ENCODE results near the gene RAB30. TPM values are rescaled to one million over a fixed set of nuclear protein-coding genes. Genes with fewer than 3 reads are reported as not detected.
A peak's percentile ranks its signal among the peaks of the same experiment; 100 is the strongest.
"Not testable (repeated sequence)": the region's sequence is repeated elsewhere in the genome, so short reads cannot be mapped to it uniquely, and the experiment has no call there.

The RAB30 gene
- total RNA-seq, 1 experiment from 2014 or later: 6.0 TPM

GRCh38 chr11:83011333-83012167, 60.1 kb downstream of the RAB30 start:
- peak; percentile 30 for DNase-seq (ENCODE audit: low read depth)

- no peak for DNase-seq (ENCODE audit: low read depth)
Observed at GRCh38 chr11:83009999-83010398, 61.7 kb downstream of the RAB30 start.

- not testable (repeated sequence) for DNase-seq (ENCODE audit: low read depth)
Observed at GRCh38 chr11:83009136-83009535, 62.6 kb downstream of the RAB30 start.

DNA sequence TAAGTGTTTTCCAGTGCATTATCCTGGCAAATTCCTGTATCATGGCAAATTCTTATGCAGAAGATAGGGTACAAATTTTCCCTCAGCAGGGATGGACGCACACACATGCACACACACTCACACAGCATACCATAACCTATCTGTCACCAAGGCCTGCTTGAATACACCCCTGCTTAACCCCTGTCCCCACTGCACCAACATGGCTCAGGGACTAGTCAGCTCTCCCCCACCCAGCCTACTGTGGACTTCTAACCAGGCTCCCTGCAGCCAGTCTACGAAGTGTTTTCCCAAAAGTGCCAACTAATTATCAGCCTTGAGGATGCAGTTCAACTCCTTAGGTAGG, 63.1 kb downstream of the RAB30 start:
- no peak for DNase-seq (ENCODE audit: low read depth)

DNA sequence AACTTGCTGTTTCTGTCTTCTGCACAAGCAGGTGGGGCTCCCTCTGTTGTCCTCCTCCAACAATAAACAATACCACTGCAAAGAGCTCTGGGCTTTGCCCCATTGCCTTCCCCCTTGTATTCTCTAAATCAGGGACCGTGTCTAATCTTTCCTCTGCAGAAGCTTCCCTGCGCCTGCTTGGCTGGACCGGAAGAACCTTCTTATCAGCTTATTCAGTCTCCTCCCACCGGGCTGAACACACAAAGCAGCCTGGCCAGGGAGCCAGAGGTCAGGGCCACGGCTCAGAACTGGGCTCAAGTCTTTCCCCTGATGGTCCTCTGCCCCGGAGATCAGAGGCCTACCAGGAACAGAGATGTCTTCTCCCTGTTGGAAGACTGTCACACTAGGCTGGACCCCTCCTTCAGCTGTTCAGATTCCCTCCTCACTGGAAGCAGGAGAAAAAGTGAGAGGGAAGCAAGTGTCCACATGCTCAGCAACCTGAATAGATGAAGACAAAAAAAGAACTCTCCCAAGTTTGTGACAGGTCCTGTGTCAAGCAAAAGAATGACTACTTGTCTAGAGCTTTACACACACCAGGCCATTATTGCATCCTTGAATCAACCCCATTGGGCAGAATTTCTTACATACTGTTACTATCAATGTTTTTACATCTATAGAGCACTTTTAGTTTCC, 63.7 kb downstream of the RAB30 start:
- no peak for DNase-seq (ENCODE audit: low read depth)

- DNase-seq (ENCODE audit: low read depth): no peak
Observed at GRCh38 chr11:83007477-83007876, 64.2 kb downstream of the RAB30 start.

- no peak for DNase-seq (ENCODE audit: low read depth)
Observed at GRCh38 chr11:83006877-83007330, 64.8 kb downstream of the RAB30 start.

DNA sequence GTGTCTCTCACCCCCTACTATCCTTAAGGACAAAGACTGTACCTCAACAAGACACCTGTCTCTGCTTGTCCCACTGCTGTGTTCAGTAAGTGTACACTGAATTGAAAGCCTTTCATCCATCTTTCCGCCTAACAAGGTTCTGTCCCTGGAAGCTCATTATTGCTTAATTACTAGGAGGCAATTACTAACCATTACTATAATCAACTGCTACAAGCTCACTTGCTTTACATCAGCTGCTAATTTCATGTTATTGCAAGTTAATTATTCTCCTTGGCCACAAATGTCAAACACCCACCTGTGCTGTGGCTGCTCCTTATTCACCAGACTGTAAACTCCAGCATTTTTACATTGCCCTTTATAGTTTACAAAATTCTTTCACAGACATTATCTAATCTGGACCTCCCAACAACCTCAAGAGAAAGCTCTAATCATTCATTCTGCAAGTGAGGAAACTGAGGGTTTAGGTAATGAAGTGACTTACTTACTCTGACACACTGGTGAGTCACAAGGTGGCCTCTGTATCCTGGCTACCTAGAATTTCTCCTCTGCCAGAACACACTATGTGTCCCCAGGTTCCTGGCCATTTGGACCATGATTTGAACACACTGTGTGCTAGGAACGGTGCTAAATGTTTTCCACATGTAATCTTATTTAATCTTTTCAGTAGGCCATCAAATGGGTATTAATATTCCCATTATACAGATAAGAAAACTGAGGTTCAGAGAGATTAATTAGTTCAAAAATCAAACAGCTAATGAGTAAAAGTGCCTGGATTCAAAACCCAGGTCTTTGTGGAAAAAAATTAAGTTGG, 66.7 kb downstream of the RAB30 start:
- DNase-seq (ENCODE audit: low read depth): no peak

GRCh38 chr11:83002522-83002921, 69.2 kb downstream of the RAB30 start:
- DNase-seq (ENCODE audit: low read depth): no peak

DNA sequence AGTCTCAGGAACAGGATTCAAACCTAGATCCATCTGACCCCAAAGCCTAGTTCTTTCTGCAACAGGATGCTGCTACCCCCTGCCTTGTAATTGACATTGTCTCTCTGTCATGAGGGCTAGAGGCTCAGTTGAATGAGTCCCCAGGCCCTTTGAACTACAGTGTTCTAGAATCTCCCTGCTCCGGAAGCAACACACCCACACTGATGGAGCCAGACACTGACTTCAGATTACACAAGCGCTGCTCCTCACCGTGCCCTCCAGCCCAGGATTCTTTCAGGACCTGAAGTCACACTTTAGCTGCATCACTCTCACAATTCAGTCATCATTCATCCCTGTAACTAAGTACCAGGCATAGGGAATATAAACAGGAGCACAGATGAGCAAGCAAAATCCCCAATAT, 69.6 kb downstream of the RAB30 start:
- DNase-seq (ENCODE audit: low read depth): no peak

- DNase-seq (ENCODE audit: low read depth): no peak
Observed at GRCh38 chr11:83000381-83000780, 71.3 kb downstream of the RAB30 start.

GRCh38 chr11:82999232-82999631, 72.5 kb downstream of the RAB30 start:
- DNase-seq (ENCODE audit: low read depth): no peak

DNA sequence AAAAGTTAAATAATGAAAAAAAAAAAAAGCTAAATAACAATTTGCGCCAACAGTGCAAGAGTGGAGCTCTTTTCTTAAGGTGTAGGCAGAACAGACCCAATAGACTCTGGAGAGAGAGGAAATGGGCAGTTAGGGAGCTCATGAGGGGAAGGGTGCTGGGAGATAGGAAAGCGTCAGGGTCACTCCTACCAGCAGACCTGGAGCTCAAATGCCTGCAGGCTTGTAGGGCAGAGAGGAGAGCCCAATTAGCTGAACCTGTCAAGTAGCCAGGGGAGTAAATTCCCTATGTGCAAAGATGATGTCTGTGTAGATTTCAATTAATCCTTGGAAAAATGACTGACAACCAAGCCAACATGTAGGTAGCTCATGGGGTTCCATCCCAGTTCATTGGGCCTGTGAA, 73.0 kb downstream of the RAB30 start:
- no peak for DNase-seq (ENCODE audit: low read depth)

GRCh38 chr11:82996966-82997606, 74.6 kb downstream of the RAB30 start:
- peak; percentile 51 for DNase-seq (ENCODE audit: low read depth)

DNA sequence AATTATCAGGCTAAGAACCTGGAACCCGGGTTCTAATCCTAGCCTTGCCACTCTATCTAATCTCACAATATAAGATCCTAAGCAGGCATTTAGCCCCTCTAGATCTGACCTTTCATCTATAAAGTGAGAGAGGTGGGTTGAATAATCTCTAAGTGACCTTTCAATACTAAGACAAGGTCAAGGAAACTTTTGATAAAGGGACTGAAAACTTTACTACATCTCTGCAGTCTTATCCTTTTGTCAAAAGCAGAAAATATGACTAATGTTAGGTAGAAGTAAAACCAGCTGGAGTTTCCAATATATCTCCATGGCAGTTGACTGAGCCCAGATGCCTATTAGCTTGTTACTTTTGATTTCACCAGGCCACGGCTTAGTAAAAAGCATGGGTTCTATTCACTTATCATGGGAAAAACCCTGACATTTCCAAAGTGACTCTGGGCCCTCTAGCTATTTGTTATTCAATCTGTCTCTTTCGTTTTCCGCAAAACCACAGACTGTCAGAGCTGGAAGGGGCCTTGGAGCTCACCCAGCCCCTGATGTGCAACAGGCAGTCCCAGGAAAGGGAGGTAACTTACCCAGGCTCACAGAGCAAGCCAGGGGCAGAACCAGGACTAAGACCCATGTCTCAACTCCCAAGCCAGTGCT, 75.8 kb downstream of the RAB30 start:
- DNase-seq (ENCODE audit: low read depth): peak; percentile 57

GRCh38 chr11:82995235-82995634, 76.5 kb downstream of the RAB30 start:
- DNase-seq (ENCODE audit: low read depth): no peak

DNA sequence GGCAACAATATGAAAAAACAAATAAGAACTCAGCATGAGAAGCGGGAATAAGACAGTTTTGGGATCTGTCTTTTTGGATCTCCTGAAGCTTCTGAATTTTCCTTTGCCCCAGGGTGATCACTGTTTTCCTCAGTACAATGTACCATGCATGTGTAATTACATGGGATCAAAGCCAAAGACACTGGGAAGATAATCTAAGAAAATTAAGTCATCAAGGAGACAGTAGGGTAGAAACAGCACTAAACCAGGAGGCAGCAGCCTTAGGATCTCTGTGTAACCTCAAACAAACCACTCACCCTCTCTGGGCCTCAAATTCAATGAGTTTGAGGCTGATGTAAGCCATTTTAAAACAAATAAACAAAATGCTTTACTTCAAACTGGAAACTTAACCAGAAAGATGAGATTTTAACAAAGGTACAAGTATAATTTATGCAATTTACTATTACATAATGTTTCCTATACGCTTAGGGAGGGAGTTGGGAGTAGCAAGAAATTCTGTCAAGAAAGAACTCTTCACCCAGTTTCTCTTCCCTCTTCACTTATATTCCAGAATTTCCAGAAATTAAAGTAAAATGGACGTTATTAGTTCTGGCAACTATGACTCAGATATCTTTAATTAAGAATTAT, 77.0 kb downstream of the RAB30 start:
- DNase-seq (ENCODE audit: low read depth): no peak

DNA sequence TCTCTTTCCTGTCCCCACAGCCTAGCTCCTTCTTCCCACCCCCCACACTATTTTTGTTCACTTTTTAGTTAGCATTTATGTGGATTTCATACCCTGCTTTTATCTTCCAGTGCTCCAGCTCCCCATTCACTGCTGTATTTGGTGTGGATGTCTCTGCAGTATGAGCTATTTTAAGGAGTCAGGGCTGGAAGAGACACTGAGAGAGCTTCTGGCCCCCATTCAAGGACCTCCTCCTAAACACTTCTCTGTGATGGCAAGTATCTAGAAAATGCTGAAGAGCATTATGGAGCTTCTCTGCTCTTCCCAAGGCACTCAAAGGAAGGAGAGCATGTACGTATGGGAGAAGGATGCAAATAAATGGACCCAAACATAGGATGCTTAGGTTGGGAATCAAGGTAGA, 79.5 kb downstream of the RAB30 start:
- no peak for DNase-seq (ENCODE audit: low read depth)

DNA sequence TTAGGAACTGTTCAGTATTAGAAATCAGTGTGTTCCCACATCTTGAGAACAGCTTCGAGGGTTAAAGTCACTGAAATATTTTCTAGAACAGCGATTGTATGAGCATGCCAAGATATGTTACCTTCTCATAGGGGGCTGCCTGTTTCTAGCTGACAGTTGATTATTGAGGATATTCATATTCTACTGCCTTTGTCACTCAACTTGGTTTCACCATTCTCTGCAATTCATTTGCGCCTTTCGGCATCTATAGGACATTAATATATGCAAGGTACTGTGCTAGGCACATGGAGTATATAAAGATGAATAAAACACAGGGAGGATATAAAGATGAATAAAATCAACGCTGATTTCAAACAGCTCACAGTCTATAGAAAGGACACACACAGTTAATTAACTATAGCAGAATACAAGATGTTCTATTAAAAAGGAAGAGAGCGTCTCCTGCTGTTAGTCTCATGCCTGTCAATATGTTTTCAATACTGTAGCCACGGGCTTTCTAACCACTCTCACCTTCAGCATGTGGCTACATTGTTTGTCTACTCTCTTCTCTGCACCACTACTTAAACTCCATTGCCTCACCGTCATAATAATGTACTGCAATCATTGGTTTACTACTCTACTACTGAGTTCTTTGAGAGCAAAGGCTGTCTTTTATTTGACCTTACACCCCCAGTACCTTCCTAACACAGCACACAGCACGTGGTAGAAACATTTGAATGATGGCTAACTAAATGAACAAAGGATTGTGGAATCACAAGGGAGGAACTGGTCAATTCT, 81.9 kb downstream of the RAB30 start:
- DNase-seq (ENCODE audit: low read depth): no peak

All from HT1080 (cell line).